K562 (cell line): Measurements from ENCODE around the gene ZNF557. TPM values are rescaled to one million over a fixed set of nuclear protein-coding genes. Genes with fewer than 3 reads are reported as not detected.

Experiments used
- ATAC-seq: fragments of 200-7000 bp; cut with Tn5 transposase; 3 replicates; pipeline ENCODE4 v1.9.1; 2020; ENCODE audit warnings: moderate library complexity
- BruUV-seq: library from RNA; stranded (reverse); fragments of 400-500 nt; replicated peaks from 2 replicates; lab custom pipeline; 2021; lab: Mats Ljungman, UMichigan
- CTCF ChIA-PET: fragments of 300-600 bp; formaldehyde crosslinking; extraction: SDS; loops from one replicate; lab custom pipeline; 2021; ENCODE audit warnings: low intra/inter-chr PET ratio; lab: Yijun Ruan, JAX
- POLR2A ChIA-PET: fragments of 300-600, 350-650 bp; sonication (Branson Sonifier 250); formaldehyde crosslinking; extraction: SDS; loops from one replicate; lab custom pipeline; 2021; ENCODE audit warnings: antibody characterized with exemption, inconsistent platforms; lab: Yijun Ruan, JAX
- DNase-seq, 4 experiments: peaks; one replicate each; pipeline versions ENCODE4 v3.0.0 to v3.0.0-alpha.2; 2011 to 2018; ENCODE audit warnings: low spot score in 3 of 4, mixed read lengths in 3 of 4; ENCODE audit errors: extremely low read depth in 1 of 4
- FAIRE-seq: peaks from 2 replicates; lab custom pipeline; 2011; peaks lifted over from hg19 to GRCh38; lab: Jason Lieb, UNC
- H2AFZ ChIP-seq: 2 replicates; pipeline ENCODE4 v1.6.0; 2011; ENCODE audit warnings: low read depth, low read length, control low read depth, inconsistent platforms
- H3K27ac ChIP-seq: fragments of 200-600 bp; 3 replicates; pipeline ENCODE4 v1.8.0; 2011; ENCODE audit warnings: low read depth, mild to moderate bottlenecking, control low read depth, inconsistent platforms, low read length, moderate library complexity, mixed read lengths; ENCODE audit errors: extremely low read depth
- H3K27me3 ChIP-seq, 2 experiments: fragments of 300-600 bp in 1 of 2; 2 replicates in 1 of 2; 3 replicates in 1 of 2; pipeline versions ENCODE4 v1.6.0 to v1.8.0; 2011; ENCODE audit warnings: inconsistent platforms in 2 of 2, low read length in 2 of 2, mild to moderate bottlenecking in 1 of 2, mixed read lengths in 1 of 2, moderate library complexity in 1 of 2; ENCODE audit not compliant: control insufficient read depth in 2 of 2, insufficient read depth in 2 of 2
- H3K36me3 ChIP-seq: fragments of 300-600 bp; 3 replicates; pipeline ENCODE4 v1.8.0; 2011; ENCODE audit warnings: mild to moderate bottlenecking, low read length, inconsistent platforms; ENCODE audit not compliant: control insufficient read depth, insufficient read depth
- H3K4me1 ChIP-seq, 2 experiments: fragments of 200-600 bp in 1 of 2; replicated peaks in 1 of 2; 2 replicates in 1 of 2; 3 replicates in 1 of 2; pipeline versions ENCODE4 v1.5.1 to v1.8.0; 2011; ENCODE audit warnings: inconsistent platforms in 2 of 2, low read length in 2 of 2, mild to moderate bottlenecking in 1 of 2, mixed read lengths in 1 of 2, moderate library complexity in 1 of 2; ENCODE audit not compliant: control insufficient read depth in 2 of 2, insufficient read depth in 2 of 2
- H3K4me2 ChIP-seq: 2 replicates; pipeline ENCODE4 v1.6.1; 2011; ENCODE audit warnings: low read length, control low read depth, inconsistent platforms, mixed read lengths; ENCODE audit not compliant: insufficient read depth
- H3K4me3 ChIP-seq: fragments of 200-600 bp; sonication (generic), shearing (Covaris generic); 2 replicates; pipeline ENCODE4 v1.5.1; 2016; ENCODE audit warnings: control low read depth, inconsistent platforms
- H3K79me2 ChIP-seq: fragments of 200-600 bp; 3 replicates; pipeline ENCODE4 v1.8.0; 2011; ENCODE audit warnings: low read length, inconsistent platforms; ENCODE audit not compliant: control insufficient read depth, insufficient read depth
- H3K9ac ChIP-seq, 2 experiments: 2 replicates each; pipeline versions ENCODE4 v1.6.0 to v1.6.1; 2011; ENCODE audit warnings: low read depth in 2 of 2, low read length in 2 of 2, control low read depth in 1 of 2, inconsistent platforms in 1 of 2, mild to moderate bottlenecking in 1 of 2, mixed read lengths in 1 of 2; ENCODE audit not compliant: insufficient read depth in 1 of 2
- H3K9me1 ChIP-seq: one replicate; pipeline ENCODE4 v1.6.0; 2011; ENCODE audit warnings: inconsistent platforms, mild to moderate bottlenecking, low read length, moderate library complexity; ENCODE audit not compliant: control insufficient read depth, insufficient read depth
- H3K9me3 ChIP-seq: replicated peaks from 2 replicates; pipeline ENCODE4 v1.5.1; 2011; ENCODE audit warnings: low read depth, low read length, inconsistent platforms; ENCODE audit not compliant: control insufficient read depth, insufficient read depth
- H4K20me1 ChIP-seq: replicated peaks from 2 replicates; pipeline ENCODE4 v1.6.1; 2011; ENCODE audit warnings: low read length, inconsistent platforms, mixed read lengths; ENCODE audit not compliant: control insufficient read depth, insufficient read depth
- ATF7 ChIP-seq: fragments of 450-650 bp; IDR thresholded peaks from 2 replicates; pipeline ENCODE4 v1.7.1; 2014; ENCODE audit warnings: mild to moderate bottlenecking, moderate library complexity
- CBX1 ChIP-seq: sonication (generic); IDR thresholded peaks from 2 replicates; pipeline ENCODE4 v1.6.1; 2016; ENCODE audit warnings: antibody characterized with exemption, low read depth, mild to moderate bottlenecking
- CBX3 ChIP-seq, 2 experiments: IDR thresholded peaks; 1 replicate in 1 of 2; 2 replicates in 1 of 2; pipeline ENCODE4 v1.6.1; 2012; ENCODE audit warnings: inconsistent platforms in 2 of 2, low read length in 2 of 2, borderline replicate concordance in 1 of 2, control low read depth in 1 of 2
- CBX5 ChIP-seq: IDR thresholded peaks from 2 replicates; pipeline ENCODE4 v1.6.1; 2014; ENCODE audit warnings: low read depth, borderline replicate concordance
- CEBPB ChIP-seq: fragments of 450-650 bp; IDR thresholded peaks from 2 replicates; pipeline ENCODE4 v1.6.1; 2016; ENCODE audit warnings: missing genetic modification characterization, missing compliant biosample characterization
- CEBPG ChIP-seq, 3 experiments: fragments of 200-800 bp in 1 of 3; sonication (Bioruptor generic) in 1 of 3; sonication (generic) in 1 of 3; formaldehyde crosslinking in 1 of 3; IDR thresholded peaks in 2 of 3; conservative IDR thresholded peaks in 1 of 3; 2 replicates each; pipeline versions ENCODE4 v1.6.1 to v1.8.0; 2016 to 2022; ENCODE audit warnings: missing compliant biosample characterization in 2 of 3, missing genetic modification characterization in 2 of 3, mild to moderate bottlenecking in 1 of 3, missing genetic modification reagents in 1 of 3
- E2F3 ChIP-seq: fragments of 250-450 bp; sonication (Bioruptor Pico); IDR thresholded peaks from 2 replicates; pipeline ENCODE4 v1.4.0; 2020; ENCODE audit warnings: mild to moderate bottlenecking
- FIP1L1 ChIP-seq: fragments of 200-400 bp; formaldehyde crosslinking; IDR thresholded peaks from 2 replicates; pipeline ENCODE4 v1.6.1; 2018; ENCODE audit warnings: mild to moderate bottlenecking, low read depth, low read length; ENCODE audit not compliant: poor library complexity, severe bottlenecking
- JUND ChIP-seq, 2 experiments: IDR thresholded peaks; 2 replicates in 1 of 2; 3 replicates in 1 of 2; pipeline ENCODE4 v1.6.1; 2011; ENCODE audit warnings: borderline replicate concordance in 2 of 2, low read depth in 2 of 2, low read length in 2 of 2, improper control_type of control experiment in 1 of 2, missing biosample characterization in 1 of 2, missing genetic modification characterization in 1 of 2, missing genetic modification reagents in 1 of 2
- TRIM24 ChIP-seq, 2 experiments: fragments of 450-650 bp; IDR thresholded peaks; 2 replicates each; pipeline ENCODE4 v1.6.1; 2016
- TRIM28 ChIP-seq: fragments of 450-650 bp; IDR thresholded peaks from 2 replicates; pipeline ENCODE4 v1.6.1; 2017
- ZFP1 ChIP-seq: fragments of 450-650 bp; formaldehyde crosslinking; IDR thresholded peaks from 2 replicates; pipeline ENCODE4 v1.4.0; 2020; ENCODE audit warnings: mild to moderate bottlenecking, mixed read lengths
- ZNF239 ChIP-seq: fragments of 250-450 bp; sonication (Bioruptor Pico); IDR thresholded peaks from 2 replicates; pipeline ENCODE4 v1.4.0; 2020; ENCODE audit warnings: mild to moderate bottlenecking
- WGBS: fragments of 100-300 bp; shearing (Covaris generic); methylation state at CpG from one replicate; pipeline ENCODE4 v1.1.6; 2016; ENCODE audit warnings: low coverage, mixed read lengths; ENCODE audit not compliant: insufficient coverage; ENCODE audit errors: missing lambda C conversion rate; 5-methylcytosine and 5-hydroxymethylcytosine counted together
- in situ Hi-C: fragments of 300-500 bp; cut with MboI; formaldehyde crosslinking; loops from 4 replicates; pipeline ENCODE4 v1.15.0; 2018; ENCODE audit warnings: inconsistent platforms, mixed read lengths
- intact Hi-C: fragments of 100-400 bp; cut with micrococcal nuclease; formaldehyde crosslinking; loops from 2 replicates; pipeline ENCODE4 v1.14.2; 2022
- polyA plus RNA-seq, 8 experiments: library from polyadenylated mRNA; depleted of rRNA in 4 of 8; stranded (reverse) in 5 of 8; unstranded in 3 of 8; fragments of >200 nt; fragmentation: Nextera tagmentation in 2 of 8; fragmentation: Illumina TruSeq in 1 of 8; extraction: Ambion mirVana in 2 of 8; extraction: Trizol in 1 of 8; gene quantifications; 2 replicates each; pipeline versions ENCODE4 v1.2.1 to v1.2.3, GENCODE V29; 2011 to 2014; ENCODE audit warnings: inconsistent platforms in 1 of 8, missing spikeins in 1 of 8
- total RNA-seq, 7 experiments: library from RNA; depleted of rRNA in 6 of 7; stranded (reverse); fragments of >200 nt in 6 of 7; fragmentation: Illumina TruSeq in 2 of 7; extraction: Trizol in 2 of 7; gene quantifications; 2 replicates each; pipeline versions ENCODE4 v1.2.1 to v1.2.3, GENCODE V29; 2011 to 2021; ENCODE audit warnings: low replicate concordance in 1 of 7
- TF ChIP-seq, protein P1 (sequence below): fragments of 450-650 bp; formaldehyde crosslinking; IDR thresholded peaks from 2 replicates; pipeline ENCODE4 v1.4.0; 2020; ENCODE audit warnings: mild to moderate bottlenecking, moderate library complexity
- TF ChIP-seq, protein P2 (sequence below), 2 experiments: fragments of 450-650 bp in 1 of 2; sonication (generic) in 1 of 2; formaldehyde crosslinking in 1 of 2; IDR thresholded peaks in 1 of 2; conservative IDR thresholded peaks in 1 of 2; 2 replicates each; pipeline versions ENCODE4 v1.6.1 to v1.8.1; 2016 to 2023; ENCODE audit warnings: mild to moderate bottlenecking in 2 of 2, moderate library complexity in 2 of 2, inconsistent platforms in 1 of 2, missing genetic modification reagents in 1 of 2
- TF ChIP-seq, protein P3 (sequence below): fragments of 450-650 bp; IDR thresholded peaks from 2 replicates; pipeline ENCODE4 v1.6.1; 2016; ENCODE audit warnings: mild to moderate bottlenecking

Gene ZNF557
- total and polyA plus RNA-seq, 9 of the 15 experiments (the other 6 are each of a cell fraction or from before 2014, with no cell fraction given): 2.2 to 6.6 (median 4.4) TPM

GRCh38 chr19:7078008-7078407 is 8.5 kb downstream of the ZNF557 start:
- no peak overlapping the region for H3K9ac ChIP-seq
- FAIRE-seq (no peak), ATAC-seq (no peak), DNase-seq (no peak)
- H3K4me3 ChIP-seq: no peak overlapping the region
- peaks cover 37% of the 10 kb centered on the region for H3K9me3 ChIP-seq
- no peaks in the 10 kb centered on the region for H4K20me1 ChIP-seq
- in situ Hi-C loops (no loop called here), intact Hi-C loops (no loop called here)
- CTCF ChIA-PET: no interaction called here
- no peaks in the 10 kb centered on the region for H3K79me2 ChIP-seq
- no peaks in the 10 kb centered on the region for H3K4me1 ChIP-seq
- WGBS: 100% methylated on average over 2 of the region's 2 CpGs
- no peaks in the 10 kb centered on the region for H3K27me3 ChIP-seq
- H3K36me3 ChIP-seq: peaks cover 92% of the 10 kb centered on the region
- H2AFZ ChIP-seq: no peak overlapping the region
- H3K4me2 ChIP-seq: no peak overlapping the region
- no TSS peak for BruUV-seq
- no peak overlapping the region for H3K27ac ChIP-seq
- no peaks in the 10 kb centered on the region for H3K9me1 ChIP-seq
- POLR2A ChIA-PET: interaction anchor here (1.3 kb wide), 1 partner anchor 9 kb away, joined by 6 read pairs; the partner anchor contains the start of gene ZNF557
- TF ChIP-seq FIP1L1 (no peak), TRIM28 (peak; percentile 89), TRIM24 (IDR thresholded peaks at IDR 0.05) (0 out of 4 replicates have a peak, but pooled peaks have one; percentile 8 to 39), ZFP1 (CRISPR knock-in tag) (peak; percentile 47; the same call in 1 of the 2 replicates), JUND (IDR thresholded peaks at IDR 0.05; ENCODE audit: borderline replicate concordance, low read depth, low read length) (peak; percentile 45; the same call in 1 of the 2 replicates), JUND (tag; IDR thresholded peaks at IDR 0.05; ENCODE audit: borderline replicate concordance, low read depth, low read length) (peak; percentile 31; the same call in 1 of the 3 replicates), CBX1 (0 out of 2 replicates have a peak, but pooled peaks have one; percentile 27), CBX5 (peak; percentile 90; the same call in 1 of the 2 replicates), ATF7 (0 out of 2 replicates have a peak, but pooled peaks have one; percentile 17), CEBPG (CRISPR knock-in tag; IDR thresholded peaks at IDR 0.05) (no peak), CEBPG (tag; conservative IDR thresholded peaks at IDR 0.05 in 1 of 2, IDR thresholded peaks at IDR 0.05 in 1 of 2) (0 out of 4 replicates have a peak, but pooled peaks of 1 of the 2 experiments have one; percentile 20), E2F3 (no peak), CEBPB (tag) (no peak), ZNF239 (CRISPR knock-in tag) (no peak), CBX3 (IDR thresholded peaks at IDR 0.05; ENCODE audit: borderline replicate concordance in 1 of 2, low read length in 2 of 2) (peak in 1 of 2 experiments; percentile 95; a peak in 2 of 3 replicates)
- TF ChIP-seq, protein P1, sequence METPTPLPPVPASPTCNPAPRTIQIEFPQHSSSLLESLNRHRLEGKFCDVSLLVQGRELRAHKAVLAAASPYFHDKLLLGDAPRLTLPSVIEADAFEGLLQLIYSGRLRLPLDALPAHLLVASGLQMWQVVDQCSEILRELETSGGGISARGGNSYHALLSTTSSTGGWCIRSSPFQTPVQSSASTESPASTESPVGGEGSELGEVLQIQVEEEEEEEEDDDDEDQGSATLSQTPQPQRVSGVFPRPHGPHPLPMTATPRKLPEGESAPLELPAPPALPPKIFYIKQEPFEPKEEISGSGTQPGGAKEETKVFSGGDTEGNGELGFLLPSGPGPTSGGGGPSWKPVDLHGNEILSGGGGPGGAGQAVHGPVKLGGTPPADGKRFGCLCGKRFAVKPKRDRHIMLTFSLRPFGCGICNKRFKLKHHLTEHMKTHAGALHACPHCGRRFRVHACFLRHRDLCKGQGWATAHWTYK: no peak
- TF ChIP-seq, protein P2, sequence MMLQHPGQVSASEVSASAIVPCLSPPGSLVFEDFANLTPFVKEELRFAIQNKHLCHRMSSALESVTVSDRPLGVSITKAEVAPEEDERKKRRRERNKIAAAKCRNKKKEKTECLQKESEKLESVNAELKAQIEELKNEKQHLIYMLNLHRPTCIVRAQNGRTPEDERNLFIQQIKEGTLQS (IDR thresholded peaks at IDR 0.05): peak; percentile 66
- TF ChIP-seq, protein P2 (CRISPR knock-in tag; conservative IDR thresholded peaks at IDR 0.05): no peak
- TF ChIP-seq, protein P3, sequence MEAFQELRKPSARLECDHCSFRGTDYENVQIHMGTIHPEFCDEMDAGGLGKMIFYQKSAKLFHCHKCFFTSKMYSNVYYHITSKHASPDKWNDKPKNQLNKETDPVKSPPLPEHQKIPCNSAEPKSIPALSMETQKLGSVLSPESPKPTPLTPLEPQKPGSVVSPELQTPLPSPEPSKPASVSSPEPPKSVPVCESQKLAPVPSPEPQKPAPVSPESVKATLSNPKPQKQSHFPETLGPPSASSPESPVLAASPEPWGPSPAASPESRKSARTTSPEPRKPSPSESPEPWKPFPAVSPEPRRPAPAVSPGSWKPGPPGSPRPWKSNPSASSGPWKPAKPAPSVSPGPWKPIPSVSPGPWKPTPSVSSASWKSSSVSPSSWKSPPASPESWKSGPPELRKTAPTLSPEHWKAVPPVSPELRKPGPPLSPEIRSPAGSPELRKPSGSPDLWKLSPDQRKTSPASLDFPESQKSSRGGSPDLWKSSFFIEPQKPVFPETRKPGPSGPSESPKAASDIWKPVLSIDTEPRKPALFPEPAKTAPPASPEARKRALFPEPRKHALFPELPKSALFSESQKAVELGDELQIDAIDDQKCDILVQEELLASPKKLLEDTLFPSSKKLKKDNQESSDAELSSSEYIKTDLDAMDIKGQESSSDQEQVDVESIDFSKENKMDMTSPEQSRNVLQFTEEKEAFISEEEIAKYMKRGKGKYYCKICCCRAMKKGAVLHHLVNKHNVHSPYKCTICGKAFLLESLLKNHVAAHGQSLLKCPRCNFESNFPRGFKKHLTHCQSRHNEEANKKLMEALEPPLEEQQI: 0 out of 2 replicates have a peak, but pooled peaks have one; percentile 64
